GM18517 (cell line): Measurements from ENCODE around the gene HEY2.
"Not testable (repeated sequence)": the region's sequence is repeated elsewhere in the genome, so short reads cannot be mapped to it uniquely, and the experiment has no call there.

ENCODE experiments used
- ATAC-seq: cut with Tn5 transposase; IDR thresholded peaks from one replicate; pipeline ENCODE4 v1.9.1; 2021; ENCODE audit warnings: mild to moderate bottlenecking, moderate library complexity; ENCODE audit not compliant: unreplicated experiment

HEY2 gene

GRCh38 chr6:125765944-125766343 is 16.5 kb downstream of the HEY2 start:
- ATAC-seq: no peak

- no peak for ATAC-seq
Observed at GRCh38 chr6:125766641-125767040, 17.2 kb downstream of the HEY2 start.

- ATAC-seq: no peak
Observed at GRCh38 chr6:125769147-125769783, 19.8 kb downstream of the HEY2 start.

DNA sequence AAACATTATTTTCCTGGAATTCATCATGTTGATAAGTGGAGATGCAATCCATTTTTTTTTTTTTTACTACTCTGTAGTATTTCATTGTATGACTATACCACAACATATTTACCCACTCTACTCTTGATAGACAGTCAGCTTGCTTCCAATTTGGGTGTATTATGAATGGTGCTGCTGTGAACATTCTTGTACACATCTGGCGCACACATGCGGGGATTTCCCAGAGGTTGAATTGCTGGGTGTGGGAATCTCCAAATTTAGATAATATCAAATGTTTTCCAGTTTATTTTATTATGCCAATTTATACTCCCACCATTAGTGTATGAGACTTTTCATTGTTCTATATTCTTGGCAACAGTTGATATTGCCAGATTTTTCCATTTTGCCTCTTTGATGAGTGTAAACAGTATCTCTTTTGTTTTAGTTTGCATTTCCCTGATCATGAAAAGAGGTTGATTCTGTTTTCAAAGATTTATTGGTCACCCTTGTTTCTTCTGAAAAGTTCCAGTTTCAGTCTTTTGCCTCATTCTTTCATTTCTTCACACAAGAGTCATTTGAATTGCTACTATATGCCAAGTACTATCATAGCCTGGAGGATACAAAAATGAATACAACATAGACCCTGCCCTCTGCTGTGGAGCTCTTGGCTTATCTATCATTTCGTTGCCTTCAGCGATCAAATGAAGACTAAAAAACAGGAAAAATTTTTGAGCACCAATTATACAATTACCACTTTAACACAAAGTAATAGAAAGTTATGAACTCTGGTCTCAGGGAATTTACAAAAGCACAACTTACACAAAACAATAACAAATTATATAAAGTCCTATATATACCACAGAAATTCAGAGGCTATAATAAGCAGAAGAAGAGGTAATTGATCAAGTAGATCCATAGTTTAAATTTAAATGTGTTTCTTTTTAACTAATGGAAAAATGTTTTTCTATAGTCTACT is 24.2 kb downstream of the HEY2 start:
- no peak for ATAC-seq

DNA sequence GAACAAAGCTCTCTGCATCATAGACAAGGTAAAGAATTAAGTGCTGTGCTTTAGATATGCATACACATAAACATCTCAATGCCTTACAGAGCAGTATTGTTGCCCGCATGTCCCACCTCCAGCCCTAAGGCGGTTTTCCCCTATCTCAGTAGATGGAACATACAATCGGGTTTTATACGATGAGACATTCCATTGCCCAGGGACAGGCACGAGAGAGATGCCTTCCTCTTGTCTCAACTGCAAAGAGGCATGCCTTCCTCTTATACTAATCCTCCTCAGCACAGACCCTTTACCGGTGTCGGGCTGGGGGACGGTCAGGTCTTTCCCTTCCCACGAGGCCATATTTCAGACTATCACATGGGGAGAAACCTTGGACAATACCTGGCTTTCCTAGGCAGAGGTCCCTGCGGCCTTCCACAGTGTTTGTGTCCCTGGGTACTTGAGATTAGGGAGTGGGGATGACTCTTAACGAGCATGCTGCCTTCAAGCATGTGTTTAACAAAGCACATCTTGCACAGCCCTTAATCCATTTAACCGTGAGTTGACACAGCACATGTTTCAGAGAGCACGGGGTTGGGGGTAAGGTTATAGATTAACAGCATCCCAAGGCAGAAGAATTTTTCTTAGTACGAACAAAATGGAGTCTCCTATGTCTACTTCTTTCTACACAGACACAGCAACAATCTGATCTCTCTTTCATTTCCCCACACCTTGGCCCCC is 26.8 kb downstream of the HEY2 start:
- not testable (repeated sequence) for ATAC-seq

GRCh38 chr6:125779924-125780539 is 30.6 kb downstream of the HEY2 start:
- peak; percentile 85 for ATAC-seq

- peak; percentile 63 for ATAC-seq
Observed at GRCh38 chr6:125780540-125781313, 31.3 kb downstream of the HEY2 start.

GRCh38 chr6:125781314-125781868 is 32.0 kb downstream of the HEY2 start:
- ATAC-seq: peak; percentile 43

GRCh38 chr6:125784365-125784764 is 34.9 kb downstream of the HEY2 start:
- no peak for ATAC-seq

DNA sequence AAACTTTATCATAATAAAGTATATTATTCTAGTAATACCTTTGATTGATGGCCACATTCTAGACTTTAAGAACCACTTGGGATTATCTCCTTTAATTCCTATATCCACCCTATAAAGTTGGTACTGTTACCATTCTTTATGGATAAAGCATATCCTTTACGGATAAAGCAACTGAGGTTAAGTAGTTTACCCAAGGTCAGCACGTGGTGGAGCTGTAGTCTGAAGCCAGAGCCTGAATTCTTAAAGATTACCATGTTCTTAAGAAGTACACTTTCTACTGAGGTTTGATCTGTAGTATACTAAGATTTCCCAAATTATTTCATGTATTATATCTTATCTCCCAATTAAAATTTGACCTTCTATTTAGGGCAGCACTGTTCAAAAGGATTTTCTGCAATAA is 38.4 kb downstream of the HEY2 start:
- ATAC-seq: no peak

- no peak for ATAC-seq
Observed at GRCh38 chr6:125789167-125789566, 39.7 kb downstream of the HEY2 start.

DNA sequence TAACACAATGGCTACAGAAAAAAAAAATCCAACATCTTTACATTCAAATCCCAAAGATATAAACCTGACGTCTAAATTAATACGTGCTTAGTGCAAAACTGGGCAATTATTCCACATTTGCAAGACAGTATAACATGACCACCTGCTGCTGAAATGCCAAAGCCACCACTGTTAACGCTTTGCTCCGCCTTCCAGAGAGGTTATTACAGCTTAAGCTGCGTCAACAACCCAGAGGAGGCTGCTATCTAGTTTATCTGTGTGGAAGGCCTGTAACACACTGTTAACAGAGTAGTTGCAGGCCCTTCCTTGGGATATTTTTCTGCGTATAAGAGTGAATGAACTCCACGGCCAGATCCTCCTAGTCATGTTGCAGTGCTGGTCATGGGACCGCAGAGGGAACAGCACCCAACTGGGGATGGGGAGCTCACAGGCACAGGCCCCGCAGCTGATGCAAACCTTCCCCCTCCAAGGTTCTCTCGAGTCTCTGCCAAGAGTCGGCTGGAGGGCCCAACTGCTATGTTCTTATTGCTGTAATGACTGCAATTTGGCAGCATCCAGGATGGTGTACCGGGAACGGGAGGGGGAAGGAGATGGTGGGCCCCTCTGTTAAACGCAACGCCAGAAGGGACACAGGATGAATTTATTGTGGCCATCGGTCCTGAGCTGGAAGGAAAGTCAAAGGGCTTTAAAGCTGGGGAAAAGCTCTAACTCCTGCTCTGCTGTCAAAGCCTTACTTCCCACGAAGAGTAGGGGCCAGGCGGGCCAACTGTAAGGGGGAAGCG is 40.3 kb downstream of the HEY2 start:
- ATAC-seq: peak; percentile 45

GRCh38 chr6:125790358-125791150 is 41.1 kb downstream of the HEY2 start, which contains the start of gene NCOA7:
NCOA7 (plus strand) TSS chr6:125790960; CDS start chr6:125815355, 24,395 bp downstream.
- peak; percentile 51 for ATAC-seq

GRCh38 chr6:125791151-125791819 is 41.9 kb downstream of the HEY2 start:
- ATAC-seq: peak; percentile 41

DNA sequence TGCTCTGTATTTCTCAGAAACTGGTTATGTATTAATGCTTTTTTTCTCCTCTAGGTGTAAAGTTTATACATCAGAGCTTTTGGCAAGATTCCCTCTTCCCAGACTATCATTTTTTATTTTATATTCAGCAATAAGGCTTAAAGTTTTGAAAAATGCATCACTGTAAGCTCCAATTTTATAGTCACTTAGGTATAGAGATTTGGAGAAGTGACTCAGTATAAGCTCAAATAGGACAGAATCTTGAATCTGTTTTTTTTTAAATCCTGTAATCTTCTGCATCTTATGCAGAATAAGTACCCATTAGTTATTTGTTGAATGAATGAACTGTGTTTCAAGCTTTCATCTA is 42.4 kb downstream of the HEY2 start:
- no peak for ATAC-seq

- ATAC-seq: no peak
Observed at GRCh38 chr6:125792172-125792571, 42.7 kb downstream of the HEY2 start.

DNA sequence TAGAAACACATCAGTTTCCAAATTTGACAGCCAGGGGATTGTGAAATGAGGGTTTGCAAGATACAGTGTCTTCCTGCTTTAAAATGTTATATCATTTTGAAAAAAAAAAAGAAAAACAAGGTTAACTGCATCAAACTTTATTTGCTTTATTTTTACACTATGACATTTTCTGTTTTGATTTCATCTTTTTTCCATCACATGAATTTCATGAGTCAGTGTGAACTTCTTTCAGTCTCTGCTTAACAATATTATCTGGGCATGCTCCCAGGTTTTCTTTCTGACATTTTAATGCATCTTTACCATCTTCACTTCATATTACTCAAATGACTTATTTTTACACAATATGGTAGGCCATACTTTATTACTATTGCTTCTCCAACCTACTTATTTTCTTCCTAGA is 43.2 kb downstream of the HEY2 start:
- no peak for ATAC-seq

GRCh38 chr6:125793280-125793679 is 43.8 kb downstream of the HEY2 start:
- no peak for ATAC-seq
